Cortex of kidney (tissue), 1 donor: ENCODE data around the gene PPIL4.

Experiments
- DNase-seq: peaks from one replicate; lab custom pipeline; 2025; lab: John Stamatoyannopoulos, UW

PPIL4 gene, protein sequence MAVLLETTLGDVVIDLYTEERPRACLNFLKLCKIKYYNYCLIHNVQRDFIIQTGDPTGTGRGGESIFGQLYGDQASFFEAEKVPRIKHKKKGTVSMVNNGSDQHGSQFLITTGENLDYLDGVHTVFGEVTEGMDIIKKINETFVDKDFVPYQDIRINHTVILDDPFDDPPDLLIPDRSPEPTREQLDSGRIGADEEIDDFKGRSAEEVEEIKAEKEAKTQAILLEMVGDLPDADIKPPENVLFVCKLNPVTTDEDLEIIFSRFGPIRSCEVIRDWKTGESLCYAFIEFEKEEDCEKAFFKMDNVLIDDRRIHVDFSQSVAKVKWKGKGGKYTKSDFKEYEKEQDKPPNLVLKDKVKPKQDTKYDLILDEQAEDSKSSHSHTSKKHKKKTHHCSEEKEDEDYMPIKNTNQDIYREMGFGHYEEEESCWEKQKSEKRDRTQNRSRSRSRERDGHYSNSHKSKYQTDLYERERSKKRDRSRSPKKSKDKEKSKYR

DNA sequence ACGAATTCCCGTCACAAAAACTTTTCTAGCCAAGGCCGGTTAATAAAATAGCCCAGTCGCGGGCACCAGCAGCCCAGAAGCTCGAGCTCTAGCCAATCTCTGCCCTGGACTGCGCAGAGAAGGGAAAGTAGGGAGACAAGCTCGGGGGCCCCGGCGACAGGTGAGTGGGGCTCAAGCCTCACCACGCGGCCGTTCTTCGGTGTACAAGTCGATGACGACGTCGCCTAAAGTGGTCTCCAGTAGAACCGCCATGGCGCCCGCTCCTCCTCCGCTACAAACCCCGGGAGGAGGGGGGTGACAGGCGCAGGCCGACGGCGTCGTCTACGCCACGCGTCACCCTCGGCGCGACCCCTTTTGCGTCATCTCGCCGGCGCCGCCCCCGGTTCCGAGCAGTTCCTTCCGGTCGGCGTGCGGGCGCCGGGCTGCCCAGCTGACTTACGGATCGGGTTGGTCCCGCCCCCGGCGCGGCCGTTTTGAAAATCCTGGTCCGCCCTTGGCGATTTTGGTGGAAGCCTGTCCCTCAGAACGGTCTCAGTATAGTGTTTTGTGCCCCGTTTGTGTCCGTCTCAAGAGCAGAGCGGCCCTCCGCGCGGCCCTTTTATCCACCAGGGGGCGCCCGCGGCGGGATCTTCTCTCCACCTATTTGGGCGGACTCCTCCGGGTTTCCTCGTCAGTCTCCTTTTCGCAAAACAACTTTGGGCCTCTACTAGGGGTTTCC is at the start of gene PPIL4:
Gene PPIL4 (minus strand): TSS at position 290 of the 718 bp plus-strand sequence. CDS start 38 bp downstream, at position 252.
- peak; percentile 98 for DNase-seq

GRCh38 chr6:149593408-149593807 is 47.6 kb upstream of the PPIL4 start:
- no peak for DNase-seq

DNA sequence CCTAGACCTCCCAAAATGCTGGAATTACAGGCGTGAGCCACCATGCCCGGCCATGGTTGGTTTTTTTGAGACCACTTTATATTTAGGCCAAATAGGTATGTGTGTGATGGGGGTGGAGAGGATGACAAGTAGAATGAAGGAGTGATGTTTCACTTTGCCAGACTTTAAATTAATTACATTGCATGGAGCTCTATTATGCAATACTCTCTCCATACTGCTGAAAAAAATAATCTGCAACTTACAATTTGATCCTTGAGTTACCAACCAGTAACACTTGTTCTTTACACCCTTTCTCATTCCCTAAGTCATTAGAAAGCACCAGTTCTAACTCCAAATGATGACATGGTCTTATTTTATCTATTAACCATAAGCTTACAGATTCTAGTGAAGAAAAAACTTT is 47.1 kb upstream of the PPIL4 start:
- DNase-seq, result no peak

DNA sequence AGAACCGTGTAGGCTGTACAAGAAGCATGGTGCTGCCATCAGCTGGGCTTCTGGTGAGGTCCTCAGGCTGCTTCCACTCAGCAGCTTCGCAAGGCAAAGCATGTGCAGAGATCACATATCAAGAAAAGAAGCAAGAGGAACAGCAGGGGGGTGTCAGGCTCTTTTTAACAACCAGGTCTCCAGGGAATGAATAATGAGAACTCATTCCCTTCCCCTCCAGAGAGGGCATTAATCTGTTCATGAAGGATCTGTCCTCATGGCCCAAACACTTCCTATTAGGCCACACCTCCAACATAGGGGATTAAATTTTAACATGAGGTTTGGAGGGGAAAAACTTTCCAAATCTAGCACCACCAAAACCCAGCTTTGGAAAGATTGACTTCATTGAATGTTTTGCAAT is 40.3 kb upstream of the PPIL4 start:
- DNase-seq, result no peak

DNA sequence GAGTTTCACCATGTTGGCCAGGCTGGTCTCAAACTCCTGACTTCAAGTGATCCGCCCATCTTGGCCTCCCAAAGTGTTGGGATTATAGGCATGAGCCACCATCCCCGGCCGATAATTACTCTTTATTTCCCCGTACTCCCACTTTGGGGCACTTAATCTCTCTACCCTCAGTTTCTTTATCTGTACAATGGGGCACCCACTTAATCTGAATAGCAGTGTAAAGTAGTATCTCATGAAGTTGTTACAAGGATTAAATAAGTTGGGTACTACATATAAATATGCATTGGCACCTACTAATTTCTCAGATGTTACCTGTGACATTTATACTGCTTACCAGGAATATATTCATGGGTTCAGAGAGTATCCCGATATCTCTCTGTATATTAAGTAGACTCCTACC is 35.5 kb upstream of the PPIL4 start:
- DNase-seq, result no peak

DNA sequence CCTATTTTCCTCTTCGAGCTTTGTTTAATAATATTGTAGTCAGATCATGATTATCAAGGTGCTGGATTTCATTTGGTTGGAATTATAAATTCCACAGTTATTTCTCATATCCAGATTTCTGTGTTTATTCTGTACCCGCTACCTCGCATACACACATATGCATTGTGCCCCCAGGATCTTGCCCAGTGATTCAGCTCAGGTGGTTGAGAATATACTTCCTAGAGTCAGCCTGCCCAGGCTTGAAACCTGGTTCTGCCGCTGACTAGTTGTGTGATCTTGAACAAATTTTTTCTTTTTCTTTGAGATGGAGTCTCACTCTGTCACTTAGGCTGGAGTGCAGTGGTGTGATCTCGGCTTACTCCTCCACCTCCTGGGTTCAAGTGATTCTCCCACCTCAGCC is 35.0 kb upstream of the PPIL4 start:
- DNase-seq, result no peak

GRCh38 chr6:149567945-149568585 is 22.2 kb upstream of the PPIL4 start:
- DNase-seq, result no peak

- no peak for DNase-seq
These were observed 21.3 kb upstream of the PPIL4 start for GRCh38 chr6:149567194-149567586.

DNA sequence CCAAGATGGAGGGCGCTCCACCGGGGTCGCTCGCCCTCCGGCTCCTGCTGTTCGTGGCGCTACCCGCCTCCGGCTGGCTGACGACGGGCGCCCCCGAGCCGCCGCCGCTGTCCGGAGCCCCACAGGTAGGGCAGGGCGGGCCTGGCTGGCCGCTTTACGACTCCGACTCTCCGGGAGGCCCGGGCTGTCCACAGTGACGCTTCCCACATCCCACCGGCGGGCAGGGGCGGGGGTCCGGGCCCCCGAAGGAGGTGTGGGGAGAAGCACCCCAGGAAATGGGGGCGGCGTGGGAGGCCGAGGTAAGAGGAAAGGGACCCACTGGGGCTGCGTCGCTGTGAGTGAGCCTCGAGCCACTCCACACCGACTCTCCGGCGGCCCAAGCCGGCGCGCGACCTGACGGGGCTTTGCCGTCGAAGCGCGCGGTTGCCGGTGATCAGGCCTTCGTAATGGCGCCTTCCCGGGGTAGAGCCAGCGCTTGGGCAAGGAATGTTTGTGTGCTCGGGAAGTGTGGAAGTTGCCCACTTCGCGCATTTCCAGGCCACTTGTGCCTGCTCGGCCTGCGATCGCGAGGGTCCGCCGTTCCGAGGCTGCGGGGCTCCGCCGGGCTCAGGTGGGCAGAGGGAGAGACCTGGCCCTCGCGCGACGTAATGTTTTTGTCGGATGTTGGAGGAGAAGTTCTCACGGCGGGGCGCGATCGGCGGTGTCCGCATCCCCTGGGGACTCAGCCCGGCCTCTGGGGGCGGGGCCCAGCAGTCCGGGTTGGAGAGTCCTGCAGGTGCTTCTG is 20.8 kb upstream of the PPIL4 start:
- DNase-seq, result peak; percentile 31

DNA sequence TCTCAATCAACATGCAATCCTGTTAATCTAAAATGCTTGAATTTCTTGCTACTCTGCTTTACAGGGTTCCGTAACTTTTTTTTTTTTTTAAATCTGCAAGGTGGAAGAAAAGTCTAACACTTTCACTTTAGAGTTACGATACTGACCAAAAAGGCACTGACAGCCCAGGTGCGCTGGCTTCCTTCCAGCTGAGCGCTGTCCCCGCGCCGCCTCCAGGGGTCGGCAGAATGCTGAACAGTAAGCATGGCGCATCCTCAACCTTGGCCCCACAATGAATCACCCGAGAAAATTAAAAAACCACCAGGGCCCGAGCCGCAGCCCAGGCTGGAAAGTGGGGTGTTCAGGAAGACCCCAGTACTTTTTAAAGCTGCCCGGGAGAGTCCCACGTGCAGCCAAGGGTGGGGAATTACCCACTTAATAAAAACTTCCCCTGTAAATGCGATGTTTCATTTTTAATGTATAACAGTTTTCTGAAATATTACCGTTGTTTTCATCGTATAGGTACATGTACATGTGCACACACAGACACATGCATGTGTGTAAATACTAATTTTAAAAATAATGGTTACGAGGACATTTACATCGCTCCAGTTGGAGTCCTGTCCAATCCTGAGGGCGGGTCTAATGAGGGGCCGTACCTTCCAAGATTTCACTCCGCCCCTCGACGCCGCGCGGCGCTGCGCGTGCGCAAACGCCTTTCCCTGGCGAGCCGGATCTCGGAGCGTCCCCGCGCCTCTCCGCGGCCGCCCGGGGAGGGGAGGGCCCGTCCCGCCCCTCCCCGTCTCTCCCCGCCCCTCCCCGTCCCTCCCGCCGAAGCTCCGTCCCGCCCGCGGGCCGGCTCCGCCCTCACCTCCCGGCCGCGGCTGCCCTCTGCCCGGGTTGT is 19.9 kb upstream of the PPIL4 start, which contains the start of gene GINM1:
Gene GINM1 (plus strand): TSS at position 849 of the 883 bp plus-strand sequence. CDS start 40 bp downstream, outside the sequence.
- peak; percentile 63 for DNase-seq

DNA sequence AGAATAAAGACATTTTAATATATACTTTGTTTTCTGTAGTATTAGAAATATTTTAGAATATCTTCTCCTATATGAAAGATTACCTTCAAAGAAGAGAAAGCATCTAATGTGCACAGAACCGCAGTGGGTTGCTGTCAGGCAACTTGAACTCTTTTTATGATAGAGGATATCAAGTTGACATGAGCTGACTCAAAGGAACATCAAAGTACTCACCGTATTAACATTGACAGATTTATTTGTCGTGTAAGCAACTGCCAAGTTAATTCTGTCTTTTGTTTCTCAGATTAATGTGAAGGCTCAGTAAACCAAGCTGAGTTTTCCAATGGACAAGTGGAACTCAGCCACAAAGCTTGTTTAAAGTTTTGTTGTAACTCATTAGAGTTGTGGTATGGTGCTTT is 18.1 kb upstream of the PPIL4 start:
- DNase-seq, result no peak

DNA sequence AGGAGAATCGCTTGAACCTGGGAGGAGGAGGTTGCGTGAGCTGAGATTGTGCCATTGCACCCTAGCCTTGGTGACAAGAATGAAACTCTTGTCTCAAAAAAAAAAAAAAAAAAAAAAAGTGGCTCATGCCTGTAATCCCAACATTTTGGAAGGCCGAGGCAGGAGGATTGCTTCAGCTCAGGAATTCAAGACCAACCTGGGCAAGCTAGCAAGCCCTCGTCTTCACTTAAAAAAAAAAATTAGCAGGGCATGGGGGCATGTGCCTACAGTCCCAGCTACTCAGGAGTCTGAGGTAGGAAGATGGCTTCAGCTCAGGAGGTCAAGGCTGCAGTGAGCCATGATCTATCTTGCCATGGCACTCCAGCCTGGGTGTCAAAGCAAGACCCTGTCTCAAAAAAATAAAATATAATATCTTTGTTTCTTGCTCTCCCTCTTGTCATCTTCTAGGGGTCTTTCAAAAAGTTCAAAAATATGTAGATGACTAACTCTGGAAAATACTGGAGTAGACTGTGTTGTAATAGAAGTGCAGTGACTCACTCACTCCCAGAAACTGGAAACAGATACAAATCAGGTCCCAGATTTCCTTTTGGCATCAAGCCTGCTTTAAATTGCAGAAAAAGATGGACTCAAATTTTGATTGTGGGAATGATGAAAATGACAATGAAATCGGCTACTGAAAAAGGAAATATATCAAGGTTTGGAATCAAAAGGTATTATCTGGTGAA is 17.5 kb upstream of the PPIL4 start:
- no peak for DNase-seq

DNA sequence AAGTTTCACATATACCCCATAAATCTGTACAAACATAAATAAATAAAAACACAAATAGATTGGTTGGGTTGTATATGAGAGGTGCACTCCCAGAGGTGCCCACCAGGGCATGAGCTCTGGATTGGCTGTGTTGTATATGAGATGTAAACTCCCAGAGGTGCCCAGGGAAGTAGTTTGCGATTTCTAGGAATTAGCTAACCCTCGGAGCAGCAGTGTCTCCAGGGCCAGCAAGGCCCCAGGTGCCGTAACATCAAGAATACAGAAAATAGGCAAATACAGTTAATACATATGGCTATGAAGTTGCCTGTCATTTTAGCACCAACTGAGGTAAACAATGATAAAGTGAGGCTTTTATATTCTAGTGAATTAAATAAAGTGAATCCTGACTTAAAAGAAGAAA is 14.9 kb upstream of the PPIL4 start:
- DNase-seq, result no peak

GRCh38 chr6:149559389-149559788 is 13.5 kb upstream of the PPIL4 start:
- no peak for DNase-seq

DNA sequence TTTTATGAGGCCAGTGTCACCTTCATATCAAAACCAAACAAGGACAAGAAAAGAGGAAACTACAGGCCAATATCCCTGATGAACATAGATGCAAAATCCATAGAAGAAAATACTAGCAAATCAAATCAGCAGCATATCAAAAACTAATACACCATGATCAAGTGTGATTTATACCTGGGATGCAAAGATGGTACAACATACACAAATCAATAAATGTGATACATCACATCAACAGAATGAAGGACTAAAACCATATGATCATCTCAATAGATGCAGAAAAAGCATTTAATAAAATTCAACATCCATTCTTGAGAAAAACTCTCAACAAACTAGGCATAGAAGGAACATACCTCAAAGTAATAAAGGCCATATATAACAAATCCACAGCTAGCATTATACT is 12.2 kb upstream of the PPIL4 start:
- no peak for DNase-seq

DNA sequence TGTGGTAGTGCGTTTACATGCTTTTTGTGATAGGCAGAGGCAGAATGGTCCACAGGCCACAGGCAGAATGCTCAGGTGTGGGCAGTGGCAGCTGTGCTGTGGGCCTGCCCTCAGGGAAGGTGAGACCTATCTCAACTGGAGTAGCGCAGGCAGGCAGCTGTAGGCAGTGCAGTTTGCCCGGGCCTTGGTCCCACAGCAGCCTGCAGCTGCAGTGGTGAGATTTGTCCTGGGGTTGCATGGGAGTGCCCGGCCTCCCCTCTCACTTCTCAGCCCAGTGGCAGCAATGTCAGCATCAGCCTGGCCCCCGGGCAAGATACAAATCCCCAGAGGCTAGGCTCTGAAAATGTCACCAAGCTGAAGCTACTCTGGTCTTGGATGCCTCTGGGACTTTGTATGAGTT is 6.1 kb upstream of the PPIL4 start:
- no peak for DNase-seq

GRCh38 chr6:149545258-149545753 is 537 bp downstream of the PPIL4 start:
- no peak for DNase-seq

DNA sequence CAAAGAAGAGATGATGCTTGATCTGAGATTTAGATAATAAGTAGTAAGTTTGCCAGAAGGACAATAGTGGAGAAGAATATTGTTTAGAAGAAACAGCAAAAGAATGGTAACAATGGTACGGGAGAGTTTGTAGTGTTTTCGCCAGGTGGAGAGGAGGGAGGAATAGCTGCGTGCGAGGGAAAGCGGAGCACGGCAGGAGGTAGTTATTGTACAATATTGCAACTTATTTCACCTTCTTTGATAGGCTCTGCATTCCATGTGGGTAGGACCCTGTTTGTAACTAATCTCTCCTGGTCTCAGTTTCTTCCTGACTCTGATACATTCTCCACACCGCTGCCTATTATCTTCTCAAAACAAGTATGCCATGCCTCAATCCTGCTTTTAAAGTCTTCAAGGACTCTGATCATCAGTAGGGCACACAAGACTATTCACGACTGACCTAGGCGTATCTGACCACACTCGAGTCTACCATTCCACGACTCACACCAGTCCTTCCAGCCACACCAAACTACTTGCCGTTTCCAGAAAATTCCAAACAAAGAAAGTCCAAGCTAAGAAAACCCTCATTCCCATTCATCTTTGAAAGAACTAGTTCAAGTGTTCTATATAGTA is 1.1 kb downstream of the PPIL4 start:
- DNase-seq, result no peak

- no peak for DNase-seq
These were observed 4.7 kb downstream of the PPIL4 start for GRCh38 chr6:149541139-149541538.
